Activated CD8-positive, alpha-beta memory T cell treated with anti-CD3 and anti-CD28 coated beads for 4 hours (primary cell): ENCODE measurements around the gene POLR2E.

Experiments
- DNase-seq, 2 donors: peaks; one replicate each; pipeline ENCODE4 v3.0.0-alpha.2; 2020; ENCODE audit warnings: low read depth in 2 of 2

The POLR2E gene

GRCh38 chr19:1097810-1098176 lies 2.6 kb upstream of the POLR2E start:
- DNase-seq: no peak

- no peak for DNase-seq
These were observed 559 bp downstream of the POLR2E start for GRCh38 chr19:1094655-1094977.

- no peak for DNase-seq
These were observed 1.2 kb downstream of the POLR2E start for GRCh38 chr19:1093811-1094553.

- no peak for DNase-seq
These were observed 1.8 kb downstream of the POLR2E start for GRCh38 chr19:1093330-1093729.

GRCh38 chr19:1091544-1092175 lies 3.5 kb downstream of the POLR2E start:
- DNase-seq: no peak

- DNase-seq: no peak
These were observed 4.2 kb downstream of the POLR2E start for GRCh38 chr19:1090731-1091543.

GRCh38 chr19:1089891-1090290 lies 5.3 kb downstream of the POLR2E start:
- no peak for DNase-seq

GRCh38 chr19:1089126-1089771 lies 5.9 kb downstream of the POLR2E start:
- no peak for DNase-seq

- no peak for DNase-seq
These were observed 6.7 kb downstream of the POLR2E start for GRCh38 chr19:1088416-1089010.

GRCh38 chr19:1087813-1088415 lies 7.3 kb downstream of the POLR2E start:
- no peak for DNase-seq

- DNase-seq: no peak
These were observed 8.6 kb downstream of the POLR2E start for GRCh38 chr19:1086613-1087012.

GRCh38 chr19:1085676-1086442 lies 9.3 kb downstream of the POLR2E start:
- no peak for DNase-seq

- DNase-seq: no peak
These were observed 10.0 kb downstream of the POLR2E start for GRCh38 chr19:1085053-1085658.

- DNase-seq: no peak
These were observed 10.9 kb downstream of the POLR2E start for GRCh38 chr19:1084024-1084868.

- no peak for DNase-seq
These were observed 12.0 kb downstream of the POLR2E start for GRCh38 chr19:1082928-1083816.

- peak in 1 of 2 donors; percentile 59 for DNase-seq
These were observed 12.8 kb downstream of the POLR2E start for GRCh38 chr19:1082165-1082927.

- no peak for DNase-seq
These were observed 13.6 kb downstream of the POLR2E start for GRCh38 chr19:1081301-1082164.
